Esophagus squamous epithelium (tissue), 5 donors: ENCODE results near the gene SEMA6B. TPM values are rescaled to one million over a fixed set of nuclear protein-coding genes. Genes with fewer than 3 reads are reported as not detected.

Experiments used
- DNase-seq: peaks from one replicate; lab custom pipeline; 2025; lab: John Stamatoyannopoulos, UW
- H3K27ac ChIP-seq, 4 donors: fragments of 200-600 bp; sonication (generic); one replicate each; pipeline ENCODE4 v1.5.1; 2016 to 2019; ENCODE audit warnings: mild to moderate bottlenecking in 1 of 4
- H3K27me3 ChIP-seq, 4 donors: fragments of 200-600 bp; sonication (generic); 1 replicate in 3 of 4; 2 replicates in 1 of 4; pipeline versions ENCODE4 v1.5.1 to v1.6.0; 2017 to 2021; ENCODE audit warnings: antibody characterized with exemption in 1 of 4
- H3K36me3 ChIP-seq, 3 donors: fragments of 200-600 bp; sonication (generic); one replicate each; pipeline ENCODE4 v1.5.1; 2016 to 2019
- H3K4me1 ChIP-seq, 3 donors: fragments of 200-600 bp; sonication (generic); one replicate each; pipeline ENCODE4 v1.5.1; 2017 to 2019
- H3K4me3 ChIP-seq, 4 donors: fragments of 200-600 bp; sonication (generic); 1 replicate in 3 of 4; 2 replicates in 1 of 4; pipeline ENCODE4 v1.5.1; 2016 to 2019; ENCODE audit warnings: mild to moderate bottlenecking in 2 of 4, moderate library complexity in 1 of 4
- H3K9me3 ChIP-seq, 3 donors: fragments of 200-600 bp; sonication (generic); one replicate each; pipeline ENCODE4 v1.5.1; 2016 to 2019
- CTCF ChIP-seq, 6 experiments: fragments of 450-650 bp in 4 of 6; fragments of 200-600 bp in 2 of 6; sonication (generic) in 2 of 6; IDR thresholded peaks; one replicate each; pipeline ENCODE4 v1.5.1; 2016 to 2019; ENCODE audit warnings: antibody characterized with exemption in 6 of 6, mild to moderate bottlenecking in 4 of 6, moderate library complexity in 4 of 6
- POLR2A ChIP-seq, 4 donors: fragments of 450-650 bp; IDR thresholded peaks; one replicate each; pipeline ENCODE4 v1.6.1; 2017; ENCODE audit warnings: antibody characterized with exemption in 4 of 4, mild to moderate bottlenecking in 4 of 4, moderate library complexity in 3 of 4
- WGBS, 2 donors: methylation state at CpG; one replicate each; pipeline ENCODE4 v1.1.5; 2018; 5-methylcytosine and 5-hydroxymethylcytosine counted together
- intact Hi-C: fragments of 100-400 bp; cut with DNase I; formaldehyde crosslinking; loops from one replicate; pipeline ENCODE4 v1.15.0; 2022
- total RNA-seq, 4 donors: library from RNA; depleted of rRNA; stranded (reverse); fragments of >200 nt; gene quantifications; one replicate each; pipeline ENCODE4 v1.1.0, GENCODE V29; 2016
- donor health status: DM: yes; HTN: yes; CAD: no.

SEMA6B gene
- total RNA-seq, 4 donors from 2014 or later = 0.61 to 4.3 (median 1.8) TPM

DNA sequence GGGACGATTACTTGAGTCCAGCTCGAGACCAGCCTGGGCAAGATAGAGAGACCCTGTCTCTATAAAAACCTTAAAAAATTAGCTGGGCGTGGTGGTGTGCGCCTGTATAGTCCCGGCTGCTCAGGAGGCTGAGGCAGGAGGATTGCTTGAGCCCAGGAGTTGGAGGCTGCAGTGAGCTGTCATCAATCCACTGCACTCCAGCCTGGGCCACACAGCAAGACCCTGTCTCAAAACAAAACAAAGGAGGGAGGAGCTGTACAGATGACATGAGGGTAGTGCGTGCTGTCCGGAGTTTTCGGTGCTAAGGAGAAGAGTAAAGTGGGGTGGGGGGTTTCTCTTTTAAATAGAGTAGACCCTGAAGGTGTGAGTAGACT lies 64.8 kb downstream of the SEMA6B start:
- no peak for TF ChIP-seq POLR2A (IDR thresholded peaks at IDR 0.05)
- no peak for TF ChIP-seq CTCF (IDR thresholded peaks at IDR 0.05)
- DNase-seq = no peak
- 94 to 95% methylated on average over 5 to 7 of the region's 8 CpGs for WGBS, 2 donors
- no peaks in the 10 kb centered on the region for H3K9me3 ChIP-seq
- H3K4me3 ChIP-seq = no peak overlapping the region
- H3K27ac ChIP-seq = no peak overlapping the region
- intact Hi-C loops = no loop called here
- peaks cover 35 to 92% (median 40%) of the 10 kb centered on the region in 3 donors for H3K36me3 ChIP-seq
- no peaks in the 10 kb centered on the region for H3K27me3 ChIP-seq
- H3K4me1 ChIP-seq = no peaks in the 10 kb centered on the region

GRCh38 chr19:4493929-4494690 lies 65.4 kb downstream of the SEMA6B start:
- DNase-seq = no peak
- Histone ChIP-seq H3K4me1 (no peaks in the 10 kb centered on the region), H3K27ac (no peak overlapping the region), H3K4me3 (no peak overlapping the region), H3K36me3 (peaks cover 35 to 92% (median 43%) of the 10 kb centered on the region in 3 donors), H3K27me3 (no peaks in the 10 kb centered on the region), H3K9me3 (no peaks in the 10 kb centered on the region)
- 83 to 96% methylated on average over 1 to 35 of the region's 61 CpGs for WGBS, 2 donors
- intact Hi-C loops = no loop called here
- TF ChIP-seq CTCF (IDR thresholded peaks at IDR 0.05) = no peak
- no peak for TF ChIP-seq POLR2A (IDR thresholded peaks at IDR 0.05)

- Histone ChIP-seq H3K27ac (no peak overlapping the region), H3K9me3 (no peaks in the 10 kb centered on the region), H3K27me3 (no peaks in the 10 kb centered on the region), H3K4me1 (no peaks in the 10 kb centered on the region), H3K36me3 (peaks cover 28 to 92% (median 39%) of the 10 kb centered on the region in 3 donors), H3K4me3 (no peak overlapping the region)
- 86 to 93% methylated on average over 3 to 8 of the region's 41 CpGs for WGBS, 2 donors
- DNase-seq = no peak
- intact Hi-C loops = no loop called here
- TF ChIP-seq CTCF (IDR thresholded peaks at IDR 0.05) (no peak), POLR2A (IDR thresholded peaks at IDR 0.05) (no peak)
Measured at GRCh38 chr19:4493104-4493928, 66.2 kb downstream of the SEMA6B start.

Other genes with a start within 250 kb of the SEMA6B start
- 100 to 1,000 TPM in 1 of 4 donors, 10 to 100 TPM in 3; 61.4 to 131 (median 82.5) TPM for gene STAP2, start 220.9 kb downstream of the SEMA6B start, total RNA-seq
- gene MPND, start 216.1 kb downstream of the SEMA6B start, total RNA-seq = 10 to 100 TPM in 1 of 4 donors, 1 to 10 TPM in 3; 2.5 to 11.1 (median 6.5) TPM
- 100 to 1,000 TPM in 2 of 4 donors, 10 to 100 TPM in 2; 67.4 to 131 (median 91.2) TPM for gene SH3GL1, start 159.1 kb downstream of the SEMA6B start, total RNA-seq
- gene CHAF1A, start 157.0 kb downstream of the SEMA6B start, total RNA-seq = 10 to 100 TPM in 3 of 4 donors, 1 to 10 TPM in 1; 7.6 to 20.9 (median 11.9) TPM
- 10 to 100 TPM; 40.7 to 72.9 (median 50.8) TPM for gene UBXN6, start 101.9 kb downstream of the SEMA6B start, total RNA-seq
- 10 to 100 TPM; 18.4 to 28.8 (median 20.5) TPM for gene HDGFL2, start 87.4 kb downstream of the SEMA6B start, total RNA-seq
- 1 to 10 TPM; 1.4 to 6.7 (median 2.4) TPM for gene PLIN4, start 41.2 kb downstream of the SEMA6B start, total RNA-seq
- gene PLIN5, start 24.5 kb downstream of the SEMA6B start, total RNA-seq = 10 to 100 TPM in 1 of 4 donors, 1 to 10 TPM in 3; 1.9 to 12.9 (median 5.2) TPM
- 10 to 100 TPM in 3 of 4 donors, 1 to 10 TPM in 1; 3.8 to 53.0 (median 21.1) TPM for gene LRG1, start 19.6 kb downstream of the SEMA6B start, total RNA-seq
- gene TNFAIP8L1, start 79.8 kb upstream of the SEMA6B start, total RNA-seq = 1 to 10 TPM; 3.6 to 6.2 (median 4.4) TPM
- gene MYDGF, start 110.7 kb upstream of the SEMA6B start, total RNA-seq = 10 to 100 TPM; 33.2 to 52.5 (median 41.5) TPM
- 10 to 100 TPM; 32.8 to 51.5 (median 47.7) TPM for gene DPP9, start 164.2 kb upstream of the SEMA6B start, total RNA-seq
- 10 to 100 TPM; 16.8 to 22.7 (median 18.4) TPM for gene FEM1A, start 232.1 kb upstream of the SEMA6B start, total RNA-seq